Measurements from ENCODE around the gene C6orf47.

Gene C6orf47

GRCh38 chr6:31687321-31687720, 26.7 kb upstream of the C6orf47 start:
- DNase-seq = no peak

- DNase-seq = no peak
Observed at GRCh38 chr6:31686483-31686882, 25.9 kb upstream of the C6orf47 start.

GRCh38 chr6:31683591-31683990, 23.0 kb upstream of the C6orf47 start:
- DNase-seq = no peak

GRCh38 chr6:31681135-31681671, 20.6 kb upstream of the C6orf47 start:
- no peak for DNase-seq

GRCh38 chr6:31680226-31681134, 19.9 kb upstream of the C6orf47 start, which contains the start of gene LY6G5C:
LY6G5C (minus strand) TSS chr6:31681067; CDS start chr6:31680373, 694 bp downstream.
- DNase-seq = no peak

GRCh38 chr6:31677955-31678354, 17.4 kb upstream of the C6orf47 start:
- DNase-seq = no peak

- DNase-seq = no peak
Observed at GRCh38 chr6:31676904-31677303, 16.3 kb upstream of the C6orf47 start.

GRCh38 chr6:31676322-31676903, 15.8 kb upstream of the C6orf47 start:
- no peak for DNase-seq

- DNase-seq = no peak
Observed at GRCh38 chr6:31669676-31670075, 9.1 kb upstream of the C6orf47 start, which contains the start of gene LY6G5B. LY6G5B (plus strand) TSS chr6:31669976; CDS start chr6:31670951, 975 bp downstream.

- DNase-seq = no peak
Observed at GRCh38 chr6:31666337-31666965, 5.9 kb upstream of the C6orf47 start.

- DNase-seq = peak; percentile 44
Observed at GRCh38 chr6:31665501-31666336, 5.1 kb upstream of the C6orf47 start, which contains the start of gene CSNK2B. CSNK2B (plus strand) TSS chr6:31666080; CDS start chr6:31666832, 752 bp downstream.

- DNase-seq = no peak
Observed at GRCh38 chr6:31664790-31665500, 4.4 kb upstream of the C6orf47 start, which contains the start of gene GPANK1. GPANK1 (minus strand) TSS chr6:31664997; CDS start chr6:31664478, 519 bp downstream.

- no peak for DNase-seq
Observed at GRCh38 chr6:31663961-31664789, 3.6 kb upstream of the C6orf47 start.

- DNase-seq = no peak
Observed at GRCh38 chr6:31663126-31663960, 2.8 kb upstream of the C6orf47 start.

GRCh38 chr6:31662124-31662723, 1.6 kb upstream of the C6orf47 start:
- DNase-seq = no peak

- no peak for DNase-seq
Observed at GRCh38 chr6:31661262-31662123, 915 bp upstream of the C6orf47 start.

GRCh38 chr6:31659649-31660380, 763 bp downstream of the C6orf47 start:
- DNase-seq = no peak
